ENCODE results near the gene BRINP3.

- no peak for TF ChIP-seq CTCF (IDR thresholded peaks at IDR 0.05; ENCODE audit: low read depth, low read length)
- no peak for TF ChIP-seq MAX (IDR thresholded peaks at IDR 0.05; ENCODE audit: low read depth, low read length)
- TF ChIP-seq POLR2A (IDR thresholded peaks at IDR 0.05; ENCODE audit: extremely low read depth, insufficient read length) = no peak
Measured at GRCh38 chr1:190154744-190155143, 322.9 kb downstream of the BRINP3 start.
